ENCODE data around the gene STARD5.

DNA sequence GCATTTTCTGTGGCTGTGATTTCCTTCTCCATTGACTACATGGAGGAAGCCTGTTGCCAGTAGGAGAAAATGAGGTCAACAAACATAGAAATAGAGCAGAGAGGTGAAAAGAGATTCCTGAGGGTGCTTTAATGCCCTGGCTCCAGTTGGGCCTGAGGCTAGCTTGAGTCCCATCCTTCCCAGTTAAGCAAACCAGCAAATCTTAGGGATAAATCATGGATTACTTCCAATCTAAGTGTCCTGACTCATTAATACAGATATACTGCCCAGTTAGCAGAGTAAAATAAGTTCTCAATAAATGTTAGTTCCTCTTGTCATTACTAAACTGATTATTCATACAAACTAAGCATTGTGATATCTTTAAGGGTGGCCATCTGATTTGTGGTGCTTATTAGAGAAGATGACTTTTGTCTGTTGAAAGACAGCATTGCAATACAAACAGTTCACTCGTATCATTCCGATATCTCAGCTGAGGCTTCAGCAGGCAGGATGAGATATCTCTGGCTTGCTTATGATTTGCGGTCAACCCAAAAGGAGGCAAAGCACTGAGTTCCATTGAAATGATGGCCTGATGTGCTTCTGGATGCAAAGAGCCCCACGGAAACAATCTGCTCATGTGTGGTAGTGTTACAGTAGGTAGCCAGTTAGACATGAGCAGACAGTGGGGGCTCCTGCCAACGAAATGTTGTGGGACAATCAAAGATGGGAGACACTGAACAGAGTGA, 6.6 kb upstream of the STARD5 start:
- TF ChIP-seq, protein P1, sequence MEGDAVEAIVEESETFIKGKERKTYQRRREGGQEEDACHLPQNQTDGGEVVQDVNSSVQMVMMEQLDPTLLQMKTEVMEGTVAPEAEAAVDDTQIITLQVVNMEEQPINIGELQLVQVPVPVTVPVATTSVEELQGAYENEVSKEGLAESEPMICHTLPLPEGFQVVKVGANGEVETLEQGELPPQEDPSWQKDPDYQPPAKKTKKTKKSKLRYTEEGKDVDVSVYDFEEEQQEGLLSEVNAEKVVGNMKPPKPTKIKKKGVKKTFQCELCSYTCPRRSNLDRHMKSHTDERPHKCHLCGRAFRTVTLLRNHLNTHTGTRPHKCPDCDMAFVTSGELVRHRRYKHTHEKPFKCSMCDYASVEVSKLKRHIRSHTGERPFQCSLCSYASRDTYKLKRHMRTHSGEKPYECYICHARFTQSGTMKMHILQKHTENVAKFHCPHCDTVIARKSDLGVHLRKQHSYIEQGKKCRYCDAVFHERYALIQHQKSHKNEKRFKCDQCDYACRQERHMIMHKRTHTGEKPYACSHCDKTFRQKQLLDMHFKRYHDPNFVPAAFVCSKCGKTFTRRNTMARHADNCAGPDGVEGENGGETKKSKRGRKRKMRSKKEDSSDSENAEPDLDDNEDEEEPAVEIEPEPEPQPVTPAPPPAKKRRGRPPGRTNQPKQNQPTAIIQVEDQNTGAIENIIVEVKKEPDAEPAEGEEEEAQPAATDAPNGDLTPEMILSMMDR (IDR thresholded peaks at IDR 0.05), result no peak
- no peak for TF ChIP-seq EP300 (IDR thresholded peaks at IDR 0.05)
